ENCODE measurements around the gene KCNIP4. TPM values are rescaled to one million over a fixed set of nuclear protein-coding genes. Genes with fewer than 3 reads are reported as not detected.

The KCNIP4 gene
- total and polyA plus RNA-seq, 2 experiments from 2014 or later: 0.14 to 0.63 TPM

DNA sequence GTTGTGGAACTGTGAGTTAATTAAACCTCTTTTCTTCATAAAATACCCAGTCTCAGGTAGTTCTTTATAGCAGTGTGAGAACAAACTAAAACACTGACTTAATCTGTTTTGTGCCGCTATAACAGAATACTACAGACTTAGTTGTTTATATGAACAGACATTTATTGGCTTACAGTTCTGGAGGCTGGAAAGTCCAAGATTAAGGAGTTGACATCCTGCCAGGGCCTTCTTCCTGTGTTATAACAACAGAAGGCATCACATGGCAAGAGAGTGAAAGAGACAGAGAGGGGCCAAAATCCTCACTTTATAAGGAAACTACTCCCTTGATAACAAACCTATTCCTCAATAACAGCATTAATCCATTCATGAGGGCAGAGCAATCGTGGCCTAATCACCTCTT is 42.5 kb upstream of the KCNIP4 start:
- TF ChIP-seq EZH2phosphoT487 (IDR thresholded peaks at IDR 0.05; ENCODE audit: unreplicated experiment): no peak
- TF ChIP-seq EZH2 (IDR thresholded peaks at IDR 0.05; ENCODE audit: low read depth, unreplicated experiment): no peak
- no peak for TF ChIP-seq ETS1 (IDR thresholded peaks at IDR 0.05)
- no peak for TF ChIP-seq JUNB (IDR thresholded peaks at IDR 0.05; ENCODE audit: unreplicated experiment)
- no peak for TF ChIP-seq POLR2AphosphoS5 (IDR thresholded peaks at IDR 0.05; ENCODE audit: low read depth)
- no peak for TF ChIP-seq STAT1 (IDR thresholded peaks at IDR 0.05; ENCODE audit: unreplicated experiment)
- no peak for TF ChIP-seq CREB1 (CRISPR knock-in tag; IDR thresholded peaks at IDR 0.05; ENCODE audit: low read depth)
- no peak for TF ChIP-seq ZNF462 (CRISPR knock-in tag; IDR thresholded peaks at IDR 0.05)
- no peak for TF ChIP-seq ZNF114 (CRISPR knock-in tag; IDR thresholded peaks at IDR 0.05)
- TF ChIP-seq NANOG (IDR thresholded peaks at IDR 0.05; ENCODE audit: borderline replicate concordance): no peak
- TF ChIP-seq REST (IDR thresholded peaks at IDR 0.05; ENCODE audit: unreplicated experiment): no peak
- TF ChIP-seq, protein P1, sequence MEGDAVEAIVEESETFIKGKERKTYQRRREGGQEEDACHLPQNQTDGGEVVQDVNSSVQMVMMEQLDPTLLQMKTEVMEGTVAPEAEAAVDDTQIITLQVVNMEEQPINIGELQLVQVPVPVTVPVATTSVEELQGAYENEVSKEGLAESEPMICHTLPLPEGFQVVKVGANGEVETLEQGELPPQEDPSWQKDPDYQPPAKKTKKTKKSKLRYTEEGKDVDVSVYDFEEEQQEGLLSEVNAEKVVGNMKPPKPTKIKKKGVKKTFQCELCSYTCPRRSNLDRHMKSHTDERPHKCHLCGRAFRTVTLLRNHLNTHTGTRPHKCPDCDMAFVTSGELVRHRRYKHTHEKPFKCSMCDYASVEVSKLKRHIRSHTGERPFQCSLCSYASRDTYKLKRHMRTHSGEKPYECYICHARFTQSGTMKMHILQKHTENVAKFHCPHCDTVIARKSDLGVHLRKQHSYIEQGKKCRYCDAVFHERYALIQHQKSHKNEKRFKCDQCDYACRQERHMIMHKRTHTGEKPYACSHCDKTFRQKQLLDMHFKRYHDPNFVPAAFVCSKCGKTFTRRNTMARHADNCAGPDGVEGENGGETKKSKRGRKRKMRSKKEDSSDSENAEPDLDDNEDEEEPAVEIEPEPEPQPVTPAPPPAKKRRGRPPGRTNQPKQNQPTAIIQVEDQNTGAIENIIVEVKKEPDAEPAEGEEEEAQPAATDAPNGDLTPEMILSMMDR (conservative IDR thresholded peaks at IDR 0.05; ENCODE audit: low read depth in 2 of 2): no peak
- Mint-ChIP-seq H3K4me1 (no peaks in the 10 kb centered on the region), H3K27ac (no peak overlapping the region), H3K4me3 (no peak overlapping the region), H3K9me3 (peaks cover 16% of the 10 kb centered on the region), H3K36me3 (ENCODE audit: low read depth) (peaks cover 2% of the 10 kb centered on the region; the same call in 1 of the 3 replicates), H3K27me3 (ENCODE audit: insufficient read depth, low read depth, poor library complexity) (no peaks in the 10 kb centered on the region)
- ATAC-seq (no peak), DNase-seq (ENCODE audit: low spot score) (no peak)
- Histone ChIP-seq H3K27me3 (ENCODE audit: insufficient read depth) (no peaks in the 10 kb centered on the region), H3K27ac (ENCODE audit: low read depth) (no peak overlapping the region), H4K20me1 (replicated peaks; ENCODE audit: insufficient read depth) (no peaks in the 10 kb centered on the region), H2AFZ (no peak overlapping the region), H3K4me2 (no peak overlapping the region), H3K36me3 (ENCODE audit: insufficient read depth) (no peaks in the 10 kb centered on the region), H3F3A (replicated peaks; ENCODE audit: low read depth) (no peaks in the 10 kb centered on the region), H3K4me1 (ENCODE audit: insufficient read depth) (no peaks in the 10 kb centered on the region), H3K79me2 (replicated peaks; ENCODE audit: insufficient read depth) (no peaks in the 10 kb centered on the region), H3K9me2 (ENCODE audit: insufficient read depth) (0 out of 2 replicates have a peak, but pooled peaks cover 4% of the 10 kb centered on the region), H3K4me3 (no peak overlapping the region)
